ENCODE data around the gene TSHR. TPM values are rescaled to one million over a fixed set of nuclear protein-coding genes. Genes with fewer than 3 reads are reported as not detected.
"Not testable (repeated sequence)": the region's sequence is repeated elsewhere in the genome, so short reads cannot be mapped to it uniquely, and the experiment has no call there.

Gene TSHR
- polyA plus RNA-seq, 2 donors, result 0.02 TPM; not detected in 1

- 83 to 92% methylated on average over 2 of the region's 2 CpGs for WGBS, 2 donors
- H3K36me3 ChIP-seq (ENCODE audit: control insufficient read depth in 2 of 2, insufficient read depth in 2 of 2, low read length in 1 of 2), result no peaks in the 10 kb centered on the region
Observed at GRCh38 chr14:81110186-81110585, 154.8 kb downstream of the TSHR start.

GRCh38 chr14:81113176-81113575 lies 157.8 kb downstream of the TSHR start:
- Histone ChIP-seq H3K36me3 (ENCODE audit: control insufficient read depth in 2 of 2, insufficient read depth in 2 of 2, low read length in 1 of 2) (no peaks in the 10 kb centered on the region), H3K27me3 (ENCODE audit: control insufficient read depth in 1 of 2, insufficient read depth in 2 of 2, low read length in 2 of 2) (no peaks in the 10 kb centered on the region), H3K9me3 (ENCODE audit: control insufficient read depth in 2 of 2, insufficient read depth in 1 of 2, low read depth in 1 of 2, low read length in 1 of 2) (no peaks in the 10 kb centered on the region), H3K4me3 (ENCODE audit: low read depth in 1 of 2, low read length in 2 of 2) (no peak overlapping the region), H3K27ac (ENCODE audit: low read depth in 2 of 2, low read length in 1 of 2) (no peak overlapping the region), H3K4me1 (ENCODE audit: control insufficient read depth in 2 of 2, insufficient read depth in 2 of 2, low read length in 1 of 2) (no peaks in the 10 kb centered on the region)
- 80% methylated on average over 2 of the region's 2 CpGs for whole genome bisulfite sequencing, 2 donors

More at GRCh38 chr14:81110186-81110585, 154.8 kb downstream of the TSHR start:
- Histone ChIP-seq H3K4me3 (ENCODE audit: low read depth in 1 of 2, low read length in 2 of 2) (no peak overlapping the region), H3K27me3 (ENCODE audit: control insufficient read depth in 1 of 2, insufficient read depth in 2 of 2, low read length in 2 of 2) (no peaks in the 10 kb centered on the region), H3K9me3 (ENCODE audit: control insufficient read depth in 2 of 2, insufficient read depth in 1 of 2, low read depth in 1 of 2, low read length in 1 of 2) (no peaks in the 10 kb centered on the region), H3K4me1 (ENCODE audit: control insufficient read depth in 2 of 2, insufficient read depth in 2 of 2, low read length in 1 of 2) (no peaks in the 10 kb centered on the region), H3K27ac (ENCODE audit: low read depth in 2 of 2, low read length in 1 of 2) (no peak overlapping the region)

DNA sequence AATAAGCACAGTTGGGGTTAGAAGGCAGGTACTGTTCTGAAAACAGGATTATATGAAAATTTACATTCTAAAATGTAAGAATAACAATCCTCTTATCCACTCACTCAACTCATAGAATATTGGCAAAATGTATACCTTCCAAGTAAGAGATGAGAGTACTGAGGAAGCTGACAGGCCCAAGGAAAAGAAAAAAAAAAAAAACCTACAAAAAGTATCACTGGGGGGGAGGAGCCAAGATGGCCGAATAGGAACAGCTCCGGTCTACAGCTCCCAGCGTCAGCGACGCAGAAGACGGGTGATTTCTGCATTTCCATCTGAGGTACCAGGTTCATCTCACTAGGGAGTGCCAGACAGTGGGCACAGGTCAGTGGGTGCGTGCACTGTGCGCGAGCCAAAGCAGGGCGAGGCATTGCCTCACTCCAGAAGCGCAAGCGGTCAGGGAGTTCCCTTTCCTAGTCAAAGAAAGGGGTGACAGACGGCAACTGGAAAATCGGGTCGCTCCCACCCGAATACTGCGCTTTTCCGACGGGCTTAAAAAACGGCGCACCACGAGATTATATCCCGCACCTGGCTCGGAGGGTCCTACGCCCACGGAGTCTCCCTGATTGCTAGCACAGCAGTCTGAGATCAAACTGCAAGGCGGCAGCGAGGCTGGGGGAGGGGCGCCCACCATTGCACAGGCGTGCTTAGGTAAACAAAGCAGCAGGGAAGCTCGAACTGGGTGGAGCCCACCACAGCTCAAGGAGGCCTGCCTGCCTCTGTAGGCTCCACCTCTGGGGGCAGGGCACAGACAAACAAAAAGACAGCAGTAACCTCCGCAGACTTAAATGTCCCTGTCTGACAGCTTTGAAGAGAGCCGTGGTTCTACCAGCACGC lies 158.8 kb downstream of the TSHR start:
- WGBS, 2 donors, result 83 to 85% methylated on average over 34 of the region's 34 CpGs
- H3K4me3 ChIP-seq (ENCODE audit: low read depth in 1 of 2, low read length in 2 of 2); H3K27ac ChIP-seq (ENCODE audit: low read depth in 2 of 2, low read length in 1 of 2): not testable (repeated sequence)

GRCh38 chr14:81120501-81120900 lies 165.1 kb downstream of the TSHR start:
- no peaks in the 10 kb centered on the region for H3K36me3 ChIP-seq (ENCODE audit: control insufficient read depth in 2 of 2, insufficient read depth in 2 of 2, low read length in 1 of 2)
- WGBS, 2 donors, result 59 to 76% methylated on average over 2 of the region's 2 CpGs
- no peak overlapping the region for H3K4me3 ChIP-seq (ENCODE audit: low read depth in 1 of 2, low read length in 2 of 2)
- no peaks in the 10 kb centered on the region for H3K4me1 ChIP-seq (ENCODE audit: control insufficient read depth in 2 of 2, insufficient read depth in 2 of 2, low read length in 1 of 2)
- H3K27ac ChIP-seq (ENCODE audit: low read depth in 2 of 2, low read length in 1 of 2), result no peak overlapping the region
- H3K27me3 ChIP-seq (ENCODE audit: control insufficient read depth in 1 of 2, insufficient read depth in 2 of 2, low read length in 2 of 2), result no peaks in the 10 kb centered on the region
- H3K9me3 ChIP-seq (ENCODE audit: control insufficient read depth in 2 of 2, insufficient read depth in 1 of 2, low read depth in 1 of 2, low read length in 1 of 2), result no peaks in the 10 kb centered on the region

More for the DNA sequence above, 158.8 kb downstream of the TSHR start:
- H3K9me3 ChIP-seq (ENCODE audit: control insufficient read depth in 2 of 2, insufficient read depth in 1 of 2, low read depth in 1 of 2, low read length in 1 of 2); H3K27me3 ChIP-seq (ENCODE audit: control insufficient read depth in 1 of 2, insufficient read depth in 2 of 2, low read length in 2 of 2); H3K4me1 ChIP-seq (ENCODE audit: control insufficient read depth in 2 of 2, insufficient read depth in 2 of 2, low read length in 1 of 2); H3K36me3 ChIP-seq (ENCODE audit: control insufficient read depth in 2 of 2, insufficient read depth in 2 of 2, low read length in 1 of 2): not testable (repeated sequence)

GRCh38 chr14:81122326-81122725 lies 166.9 kb downstream of the TSHR start:
- Histone ChIP-seq H3K4me3 (ENCODE audit: low read depth in 1 of 2, low read length in 2 of 2) (no peak overlapping the region), H3K27ac (ENCODE audit: low read depth in 2 of 2, low read length in 1 of 2) (no peak overlapping the region), H3K27me3 (ENCODE audit: control insufficient read depth in 1 of 2, insufficient read depth in 2 of 2, low read length in 2 of 2) (no peaks in the 10 kb centered on the region), H3K36me3 (ENCODE audit: control insufficient read depth in 2 of 2, insufficient read depth in 2 of 2, low read length in 1 of 2) (no peaks in the 10 kb centered on the region), H3K4me1 (ENCODE audit: control insufficient read depth in 2 of 2, insufficient read depth in 2 of 2, low read length in 1 of 2) (no peaks in the 10 kb centered on the region), H3K9me3 (ENCODE audit: control insufficient read depth in 2 of 2, insufficient read depth in 1 of 2, low read depth in 1 of 2, low read length in 1 of 2) (no peaks in the 10 kb centered on the region)
- 88 to 90% methylated on average over 3 of the region's 3 CpGs for WGBS, 2 donors

GRCh38 chr14:81123811-81124210 lies 168.4 kb downstream of the TSHR start:
- no peaks in the 10 kb centered on the region for H3K4me1 ChIP-seq (ENCODE audit: control insufficient read depth in 2 of 2, insufficient read depth in 2 of 2, low read length in 1 of 2)
- H3K27me3 ChIP-seq (ENCODE audit: control insufficient read depth in 1 of 2, insufficient read depth in 2 of 2, low read length in 2 of 2), result no peaks in the 10 kb centered on the region
- H3K27ac ChIP-seq (ENCODE audit: low read depth in 2 of 2, low read length in 1 of 2), result no peak overlapping the region
- H3K36me3 ChIP-seq (ENCODE audit: control insufficient read depth in 2 of 2, insufficient read depth in 2 of 2, low read length in 1 of 2), result no peaks in the 10 kb centered on the region
- H3K9me3 ChIP-seq (ENCODE audit: control insufficient read depth in 2 of 2, insufficient read depth in 1 of 2, low read depth in 1 of 2, low read length in 1 of 2), result no peaks in the 10 kb centered on the region
- H3K4me3 ChIP-seq (ENCODE audit: low read depth in 1 of 2, low read length in 2 of 2), result no peak overlapping the region

DNA sequence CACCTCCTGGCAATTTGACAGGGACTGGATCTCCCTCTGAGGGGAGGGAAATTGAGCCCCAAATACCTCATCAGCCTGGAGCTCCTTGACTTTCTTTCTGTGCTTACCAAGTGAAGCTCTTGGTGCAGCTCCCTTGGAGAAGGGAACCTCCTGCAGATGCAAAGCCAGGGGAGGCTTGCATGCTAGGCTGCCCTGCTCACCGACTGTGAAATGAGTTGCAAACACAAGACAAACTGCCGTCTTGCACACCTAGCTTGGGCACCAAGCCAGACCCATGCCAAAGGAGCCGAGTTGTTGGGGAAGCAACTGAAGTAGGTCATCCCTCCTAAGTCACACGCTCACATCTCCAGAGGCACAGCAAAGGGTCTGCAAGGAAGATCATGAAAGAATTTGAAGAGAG lies 170.1 kb downstream of the TSHR start:
- Histone ChIP-seq H3K36me3 (ENCODE audit: control insufficient read depth in 2 of 2, insufficient read depth in 2 of 2, low read length in 1 of 2) (no peaks in the 10 kb centered on the region), H3K27ac (ENCODE audit: low read depth in 2 of 2, low read length in 1 of 2) (no peak overlapping the region), H3K4me3 (ENCODE audit: low read depth in 1 of 2, low read length in 2 of 2) (no peak overlapping the region), H3K9me3 (ENCODE audit: control insufficient read depth in 2 of 2, insufficient read depth in 1 of 2, low read depth in 1 of 2, low read length in 1 of 2) (no peaks in the 10 kb centered on the region), H3K4me1 (ENCODE audit: control insufficient read depth in 2 of 2, insufficient read depth in 2 of 2, low read length in 1 of 2) (no peaks in the 10 kb centered on the region), H3K27me3 (ENCODE audit: control insufficient read depth in 1 of 2, insufficient read depth in 2 of 2, low read length in 2 of 2) (no peaks in the 10 kb centered on the region)
- 85 to 88% methylated on average over 4 of the region's 4 CpGs for WGBS, 2 donors

GRCh38 chr14:81127785-81128184 lies 172.4 kb downstream of the TSHR start:
- 66 to 72% methylated on average over 5 of the region's 5 CpGs for WGBS, 2 donors
- no peak overlapping the region for H3K4me3 ChIP-seq (ENCODE audit: low read depth in 1 of 2, low read length in 2 of 2)
- H3K27ac ChIP-seq (ENCODE audit: low read depth in 2 of 2, low read length in 1 of 2), result no peak overlapping the region
- H3K4me1 ChIP-seq (ENCODE audit: control insufficient read depth in 2 of 2, insufficient read depth in 2 of 2, low read length in 1 of 2), result no peaks in the 10 kb centered on the region
- no peaks in the 10 kb centered on the region for H3K36me3 ChIP-seq (ENCODE audit: control insufficient read depth in 2 of 2, insufficient read depth in 2 of 2, low read length in 1 of 2)
- no peaks in the 10 kb centered on the region for H3K9me3 ChIP-seq (ENCODE audit: control insufficient read depth in 2 of 2, insufficient read depth in 1 of 2, low read depth in 1 of 2, low read length in 1 of 2)
- no peaks in the 10 kb centered on the region for H3K27me3 ChIP-seq (ENCODE audit: control insufficient read depth in 1 of 2, insufficient read depth in 2 of 2, low read length in 2 of 2)

- Histone ChIP-seq H3K36me3 (ENCODE audit: control insufficient read depth in 2 of 2, insufficient read depth in 2 of 2, low read length in 1 of 2) (no peaks in the 10 kb centered on the region), H3K4me3 (ENCODE audit: low read depth in 1 of 2, low read length in 2 of 2) (no peak overlapping the region), H3K27ac (ENCODE audit: low read depth in 2 of 2, low read length in 1 of 2) (no peak overlapping the region), H3K4me1 (ENCODE audit: control insufficient read depth in 2 of 2, insufficient read depth in 2 of 2, low read length in 1 of 2) (no peaks in the 10 kb centered on the region), H3K27me3 (ENCODE audit: control insufficient read depth in 1 of 2, insufficient read depth in 2 of 2, low read length in 2 of 2) (no peaks in the 10 kb centered on the region), H3K9me3 (ENCODE audit: control insufficient read depth in 2 of 2, insufficient read depth in 1 of 2, low read depth in 1 of 2, low read length in 1 of 2) (no peaks in the 10 kb centered on the region)
- WGBS, 2 donors, result 93 to 97% methylated on average over 1 of the region's 1 CpG
Observed at GRCh38 chr14:81129242-81129641, 173.8 kb downstream of the TSHR start.

GRCh38 chr14:81132468-81132867 lies 177.0 kb downstream of the TSHR start:
- H3K9me3 ChIP-seq (ENCODE audit: control insufficient read depth in 2 of 2, insufficient read depth in 1 of 2, low read depth in 1 of 2, low read length in 1 of 2), result no peaks in the 10 kb centered on the region
- 19 to 20% methylated on average over 3 of the region's 3 CpGs for WGBS, 2 donors
- H3K36me3 ChIP-seq (ENCODE audit: control insufficient read depth in 2 of 2, insufficient read depth in 2 of 2, low read length in 1 of 2), result no peaks in the 10 kb centered on the region
- H3K4me3 ChIP-seq (ENCODE audit: low read depth in 1 of 2, low read length in 2 of 2), result no peak overlapping the region
- no peaks in the 10 kb centered on the region for H3K27me3 ChIP-seq (ENCODE audit: control insufficient read depth in 1 of 2, insufficient read depth in 2 of 2, low read length in 2 of 2)
- no peak overlapping the region for H3K27ac ChIP-seq (ENCODE audit: low read depth in 2 of 2, low read length in 1 of 2)
- no peaks in the 10 kb centered on the region for H3K4me1 ChIP-seq (ENCODE audit: control insufficient read depth in 2 of 2, insufficient read depth in 2 of 2, low read length in 1 of 2)

All from esophagus (tissue), 2 donors.